ENCODE measurements around the gene RBBP9.
"Not testable (repeated sequence)": the region's sequence is repeated elsewhere in the genome, so short reads cannot be mapped to it uniquely, and the experiment has no call there.

Gene RBBP9

DNA sequence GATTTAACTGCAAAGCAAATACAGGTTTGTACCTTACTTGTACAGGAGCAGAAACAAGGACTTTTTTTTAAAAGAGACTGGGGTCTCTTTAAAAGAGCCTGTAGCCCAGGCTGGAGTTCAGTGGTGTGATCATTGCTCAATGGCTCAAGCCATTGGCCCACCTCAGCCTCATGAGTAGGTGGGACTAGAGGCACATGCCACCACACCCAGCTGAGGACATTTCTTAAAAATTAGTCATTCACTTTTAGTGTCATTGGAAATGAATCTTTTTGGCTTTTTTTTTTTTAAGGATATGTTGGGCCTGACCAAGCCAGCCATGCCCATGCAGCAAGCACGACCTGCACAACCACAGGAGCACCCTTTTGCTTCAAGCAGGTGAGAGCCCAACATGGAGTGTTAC is 27.6 kb upstream of the RBBP9 start:
- H3K9ac ChIP-seq: no peak overlapping the region
- H3K4me3 ChIP-seq (IDR thresholded peaks at IDR 0.05; ENCODE audit: insufficient read depth, low read depth, low read length): no peak overlapping the region
- H3K4me1 ChIP-seq (ENCODE audit: low read depth, poor library complexity, severe bottlenecking): no peaks in the 10 kb centered on the region
- no peak overlapping the region for H2AFZ ChIP-seq (ENCODE audit: low read depth)
- H3K27me3 ChIP-seq (ENCODE audit: insufficient read depth, low read depth): no peaks in the 10 kb centered on the region
- H3K79me2 ChIP-seq (ENCODE audit: insufficient read depth, low read depth): no peaks in the 10 kb centered on the region
- no peaks in the 10 kb centered on the region for H4K20me1 ChIP-seq (ENCODE audit: insufficient read depth)
- H3K27ac ChIP-seq: no peak overlapping the region
- TF ChIP-seq, protein P1, sequence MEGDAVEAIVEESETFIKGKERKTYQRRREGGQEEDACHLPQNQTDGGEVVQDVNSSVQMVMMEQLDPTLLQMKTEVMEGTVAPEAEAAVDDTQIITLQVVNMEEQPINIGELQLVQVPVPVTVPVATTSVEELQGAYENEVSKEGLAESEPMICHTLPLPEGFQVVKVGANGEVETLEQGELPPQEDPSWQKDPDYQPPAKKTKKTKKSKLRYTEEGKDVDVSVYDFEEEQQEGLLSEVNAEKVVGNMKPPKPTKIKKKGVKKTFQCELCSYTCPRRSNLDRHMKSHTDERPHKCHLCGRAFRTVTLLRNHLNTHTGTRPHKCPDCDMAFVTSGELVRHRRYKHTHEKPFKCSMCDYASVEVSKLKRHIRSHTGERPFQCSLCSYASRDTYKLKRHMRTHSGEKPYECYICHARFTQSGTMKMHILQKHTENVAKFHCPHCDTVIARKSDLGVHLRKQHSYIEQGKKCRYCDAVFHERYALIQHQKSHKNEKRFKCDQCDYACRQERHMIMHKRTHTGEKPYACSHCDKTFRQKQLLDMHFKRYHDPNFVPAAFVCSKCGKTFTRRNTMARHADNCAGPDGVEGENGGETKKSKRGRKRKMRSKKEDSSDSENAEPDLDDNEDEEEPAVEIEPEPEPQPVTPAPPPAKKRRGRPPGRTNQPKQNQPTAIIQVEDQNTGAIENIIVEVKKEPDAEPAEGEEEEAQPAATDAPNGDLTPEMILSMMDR (conservative IDR thresholded peaks at IDR 0.05; ENCODE audit: low read depth, low read length): no peak
- no peak overlapping the region for H3K4me2 ChIP-seq
- H3K36me3 ChIP-seq (ENCODE audit: insufficient read depth): no peaks in the 10 kb centered on the region

- no peaks in the 10 kb centered on the region for H3K27me3 ChIP-seq (ENCODE audit: insufficient read depth, low read depth)
- H3K4me1 ChIP-seq (ENCODE audit: low read depth, poor library complexity, severe bottlenecking): no peaks in the 10 kb centered on the region
- no peak overlapping the region for H3K4me3 ChIP-seq (IDR thresholded peaks at IDR 0.05; ENCODE audit: insufficient read depth, low read depth, low read length)
- H3K27ac ChIP-seq: no peak overlapping the region
- no peaks in the 10 kb centered on the region for H3K36me3 ChIP-seq (ENCODE audit: insufficient read depth)
- TF ChIP-seq, protein P1 (conservative IDR thresholded peaks at IDR 0.05; ENCODE audit: low read depth, low read length): no peak
- no peak overlapping the region for H2AFZ ChIP-seq (ENCODE audit: low read depth)
- no peaks in the 10 kb centered on the region for H3K79me2 ChIP-seq (ENCODE audit: insufficient read depth, low read depth)
- no peak overlapping the region for H3K4me2 ChIP-seq
- no peaks in the 10 kb centered on the region for H4K20me1 ChIP-seq (ENCODE audit: insufficient read depth)
- H3K9ac ChIP-seq: no peak overlapping the region
Observed at GRCh38 chr20:18523066-18523465, 26.0 kb upstream of the RBBP9 start.

- not testable (repeated sequence) for H3K4me2 ChIP-seq; H3K4me3 ChIP-seq (IDR thresholded peaks at IDR 0.05; ENCODE audit: insufficient read depth, low read depth, low read length); H3K4me1 ChIP-seq (ENCODE audit: low read depth, poor library complexity, severe bottlenecking); H3K27ac ChIP-seq; H3K9ac ChIP-seq; H2AFZ ChIP-seq (ENCODE audit: low read depth); H3K79me2 ChIP-seq (ENCODE audit: insufficient read depth, low read depth); H3K36me3 ChIP-seq (ENCODE audit: insufficient read depth); H4K20me1 ChIP-seq (ENCODE audit: insufficient read depth); H3K27me3 ChIP-seq (ENCODE audit: insufficient read depth, low read depth)
Observed at GRCh38 chr20:18522066-18522465, 25.0 kb upstream of the RBBP9 start.

- Histone ChIP-seq H3K4me2 (no peak overlapping the region), H4K20me1 (ENCODE audit: insufficient read depth) (no peaks in the 10 kb centered on the region), H3K27ac (no peak overlapping the region), H2AFZ (ENCODE audit: low read depth) (no peak overlapping the region), H3K9ac (no peak overlapping the region), H3K27me3 (ENCODE audit: insufficient read depth, low read depth) (no peaks in the 10 kb centered on the region), H3K4me1 (ENCODE audit: low read depth, poor library complexity, severe bottlenecking) (peaks cover 6% of the 10 kb centered on the region), H3K36me3 (ENCODE audit: insufficient read depth) (no peaks in the 10 kb centered on the region), H3K4me3 (IDR thresholded peaks at IDR 0.05; ENCODE audit: insufficient read depth, low read depth, low read length) (no peak overlapping the region), H3K79me2 (ENCODE audit: insufficient read depth, low read depth) (no peaks in the 10 kb centered on the region)
- TF ChIP-seq, protein P1 (conservative IDR thresholded peaks at IDR 0.05; ENCODE audit: low read depth, low read length): no peak
Observed at GRCh38 chr20:18515973-18516372, 18.9 kb upstream of the RBBP9 start.

DNA sequence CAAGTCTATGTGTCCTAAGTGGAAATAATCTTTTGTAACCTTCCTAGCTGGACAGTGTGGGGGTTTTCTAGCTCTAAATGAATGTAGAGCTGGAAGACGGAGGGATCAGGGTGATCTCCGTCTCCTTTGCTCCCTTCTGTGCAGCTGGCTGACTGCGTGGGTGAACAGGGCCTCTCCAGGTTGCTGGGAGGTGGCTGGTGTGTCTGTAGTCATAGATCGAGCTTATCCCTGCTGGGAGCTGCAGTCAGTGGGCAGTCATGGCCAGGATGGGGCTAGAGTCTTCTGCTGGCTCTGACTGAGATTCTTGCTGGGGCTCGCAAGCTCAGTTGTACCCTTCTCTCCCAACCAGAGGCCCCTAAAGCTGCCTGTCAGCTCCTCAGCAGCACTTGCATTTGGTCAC is 17.1 kb upstream of the RBBP9 start:
- Histone ChIP-seq H3K27ac (no peak overlapping the region), H3K4me3 (IDR thresholded peaks at IDR 0.05; ENCODE audit: insufficient read depth, low read depth, low read length) (no peak overlapping the region), H3K4me2 (no peak overlapping the region), H3K36me3 (ENCODE audit: insufficient read depth) (no peaks in the 10 kb centered on the region), H3K79me2 (ENCODE audit: insufficient read depth, low read depth) (peaks cover 2% of the 10 kb centered on the region; the same call in 1 of the 2 replicates), H3K27me3 (ENCODE audit: insufficient read depth, low read depth) (no peaks in the 10 kb centered on the region), H3K9ac (no peak overlapping the region), H2AFZ (ENCODE audit: low read depth) (no peak overlapping the region), H3K4me1 (ENCODE audit: low read depth, poor library complexity, severe bottlenecking) (peaks cover 6% of the 10 kb centered on the region), H4K20me1 (ENCODE audit: insufficient read depth) (no peaks in the 10 kb centered on the region)
- TF ChIP-seq, protein P1 (conservative IDR thresholded peaks at IDR 0.05; ENCODE audit: low read depth, low read length): no peak

Data from KMS-11 (cell line).